ENCODE results near the gene RNF220.
"Not testable (repeated sequence)": the region's sequence is repeated elsewhere in the genome, so short reads cannot be mapped to it uniquely, and the experiment has no call there.

RNF220 gene

DNA sequence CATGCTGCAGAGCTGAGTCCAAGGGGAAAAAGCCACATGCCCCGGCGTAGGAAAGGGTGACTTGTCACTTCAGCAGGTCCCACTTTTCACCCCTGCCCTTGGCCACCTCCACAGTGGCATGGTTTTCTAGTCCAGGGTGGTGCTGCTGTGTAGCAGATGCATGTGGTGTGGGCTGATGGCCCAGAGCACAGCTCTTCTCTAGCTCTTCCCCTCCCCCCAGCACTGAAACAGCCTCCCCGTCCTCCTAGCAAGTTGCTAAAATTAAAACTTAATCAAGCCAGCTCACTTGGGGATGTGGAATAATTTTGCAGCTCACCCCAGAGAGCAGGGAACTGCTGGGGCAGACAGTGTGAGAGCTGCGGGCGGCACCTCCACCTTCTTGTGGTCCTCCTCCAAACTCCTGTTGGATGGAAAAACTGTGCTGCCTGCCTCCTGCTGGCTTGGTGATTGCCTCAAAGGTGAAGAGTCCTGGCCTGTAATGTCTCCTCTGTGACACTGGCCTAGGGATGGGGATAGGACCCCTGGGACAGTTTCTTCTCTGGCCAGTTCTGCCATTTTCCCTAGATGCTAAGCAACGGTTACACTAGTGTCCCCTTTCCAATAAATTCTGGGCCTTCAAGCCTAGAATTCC, 91.6 kb downstream of the RNF220 start:
- no peak for DNase-seq (ENCODE audit: low read depth, low spot score)

DNA sequence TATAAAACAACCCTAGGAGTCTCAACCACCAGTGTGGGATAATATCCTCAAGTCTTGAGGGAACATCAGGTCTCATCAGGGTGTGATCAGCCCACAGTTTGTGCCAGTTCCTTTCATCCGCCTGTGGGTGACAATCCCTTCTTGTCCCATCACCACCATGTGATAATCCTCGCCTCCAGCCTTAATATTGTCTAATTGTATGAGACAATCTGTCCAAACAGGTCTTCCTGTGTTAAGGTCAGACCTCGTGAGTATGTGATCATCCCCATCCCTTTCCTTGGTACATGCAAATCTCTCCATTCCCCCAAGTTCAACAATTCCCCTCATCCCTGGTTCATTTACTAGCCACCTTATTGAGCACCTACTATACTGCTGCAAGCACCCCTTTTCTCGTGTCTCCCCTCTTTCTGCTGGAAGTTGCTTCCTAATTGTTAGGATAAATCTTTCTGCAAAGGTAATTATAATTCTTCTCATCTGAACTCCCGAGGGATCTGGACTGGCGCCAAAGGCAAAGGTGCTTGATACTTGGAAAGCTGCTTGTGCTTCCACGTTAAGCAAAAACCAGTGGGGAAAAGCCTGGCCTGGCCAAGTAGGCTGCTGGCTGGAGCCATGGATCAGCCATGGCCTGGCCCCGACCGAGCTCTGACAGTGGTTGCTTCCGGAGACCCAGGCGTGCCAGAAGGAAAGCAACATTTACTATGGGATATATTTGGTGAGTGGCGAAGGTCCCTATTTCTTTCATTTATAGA, 92.5 kb downstream of the RNF220 start:
- DNase-seq (ENCODE audit: low read depth, low spot score): no peak

DNA sequence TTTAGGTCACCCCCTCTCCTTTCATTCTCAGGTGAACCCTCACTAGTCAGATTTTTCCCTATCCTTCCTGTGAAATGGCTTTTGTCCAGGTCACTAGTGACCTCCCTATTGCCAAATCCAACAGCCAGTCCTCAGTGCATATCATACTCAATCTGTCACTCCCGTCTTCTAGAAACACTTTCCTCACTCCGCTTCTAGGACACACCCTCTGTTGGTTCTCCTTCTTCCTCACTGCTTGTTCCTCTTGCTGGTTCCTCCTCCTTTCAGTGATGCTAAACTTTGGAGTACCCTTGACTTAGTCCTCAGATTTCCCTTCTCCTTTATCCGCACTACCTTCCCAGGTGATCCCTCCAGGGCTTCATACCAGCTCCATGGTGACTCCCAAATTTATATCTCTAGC, 94.3 kb downstream of the RNF220 start:
- no peak for DNase-seq (ENCODE audit: low read depth, low spot score)

DNA sequence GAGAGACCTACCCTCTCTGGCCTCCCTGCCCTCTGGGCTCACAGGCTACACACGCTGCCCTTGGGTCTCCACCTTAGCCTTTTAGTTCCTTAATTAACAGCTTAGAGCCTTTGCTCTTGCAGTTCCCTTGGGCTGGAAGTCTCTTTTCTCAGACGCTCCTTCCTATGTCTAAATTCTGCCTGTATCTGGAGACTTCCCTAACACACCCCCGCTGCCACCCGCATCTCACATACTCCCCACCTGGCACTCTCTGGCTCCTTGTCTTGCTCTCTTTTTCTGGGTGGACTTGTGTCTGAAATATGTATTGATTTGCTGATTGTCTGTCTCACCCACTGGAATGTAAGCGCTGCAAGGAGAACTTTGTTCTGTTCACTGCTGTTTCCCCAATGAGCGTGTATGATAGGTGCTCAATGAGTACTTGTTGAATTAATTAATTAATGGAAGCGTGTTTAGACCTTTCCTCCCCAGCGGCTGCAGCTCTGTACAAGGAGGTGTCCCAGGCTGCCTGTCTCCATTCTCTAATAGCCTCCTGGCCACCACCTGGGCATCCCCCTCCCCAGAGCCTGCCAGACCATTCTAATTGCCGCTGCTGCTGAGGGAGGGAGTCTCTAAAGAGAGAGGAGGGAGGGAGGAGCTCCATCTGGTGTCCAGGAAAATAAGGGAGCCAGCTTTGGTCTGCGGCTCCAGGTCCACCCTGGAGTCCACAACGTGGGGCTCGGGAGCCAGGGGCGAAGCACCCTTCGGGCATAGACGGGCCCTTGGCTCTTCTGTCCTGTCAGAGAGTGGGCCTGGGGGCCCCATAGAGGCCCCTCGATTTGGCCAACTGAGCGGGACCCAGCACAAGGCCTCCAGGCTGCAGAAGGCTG, 95.4 kb downstream of the RNF220 start:
- DNase-seq (ENCODE audit: low read depth, low spot score): peak; percentile 80

DNA sequence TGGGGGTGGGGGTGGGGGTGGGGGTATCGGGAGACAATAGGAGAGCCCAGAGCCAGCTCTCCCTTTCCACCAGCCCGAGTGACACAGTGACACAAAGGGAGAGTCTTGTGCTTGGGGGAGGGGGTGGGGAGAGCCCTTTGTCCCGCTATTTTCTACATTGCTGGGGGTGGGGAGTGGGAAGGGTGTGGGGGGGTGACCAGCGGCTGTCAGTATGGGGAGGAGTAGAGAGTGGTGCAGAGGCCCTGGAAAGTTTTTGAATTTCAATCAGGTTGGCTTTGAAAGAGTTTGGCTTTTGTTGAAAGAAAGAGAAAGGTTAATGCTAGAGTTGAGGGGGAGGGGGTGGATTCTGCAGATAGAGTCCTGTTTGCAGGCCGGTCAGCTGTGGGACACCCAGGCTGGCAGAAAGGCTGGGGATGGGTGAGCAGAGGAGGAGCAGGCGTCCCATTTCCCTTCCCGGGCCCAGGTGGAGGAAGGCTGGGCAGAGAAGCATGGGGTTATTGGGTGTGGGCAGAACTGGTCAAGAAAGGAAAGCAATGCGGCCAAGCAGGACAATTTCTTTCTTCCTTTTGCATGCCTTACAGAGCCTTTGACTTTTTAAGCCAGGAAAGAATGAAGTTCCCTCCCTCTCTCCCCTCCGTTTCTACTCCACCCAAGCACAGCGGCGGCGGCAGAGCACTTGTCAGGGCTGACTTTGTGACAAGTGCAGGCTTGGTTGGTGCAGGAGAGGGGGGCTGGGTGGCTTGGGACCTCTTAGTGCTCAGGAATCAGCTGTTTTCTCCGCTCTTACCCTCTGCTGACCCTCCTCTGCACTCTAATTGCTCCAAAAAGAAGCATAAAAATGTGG, 96.2 kb downstream of the RNF220 start:
- peak; percentile 74 for DNase-seq (ENCODE audit: low read depth, low spot score)

DNA sequence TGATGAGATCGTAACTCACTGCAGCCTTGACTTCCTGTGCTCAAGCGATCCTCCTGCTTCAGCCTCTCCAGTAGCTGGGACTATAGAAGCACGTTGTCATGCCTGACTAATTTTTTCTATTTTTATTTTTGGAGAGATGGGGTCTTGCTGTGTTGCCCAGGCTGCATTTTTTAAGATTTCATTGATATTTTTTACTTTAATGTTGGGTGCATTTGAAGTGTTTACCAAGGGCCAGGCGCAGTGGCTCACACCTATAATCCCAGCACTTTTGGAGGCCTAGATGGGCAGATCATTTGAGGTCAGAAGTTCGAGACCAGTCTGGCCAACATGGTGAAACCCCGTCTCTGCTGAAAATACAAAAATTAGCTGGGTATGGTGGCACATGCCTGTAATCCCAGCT, 97.8 kb downstream of the RNF220 start:
- not testable (repeated sequence) for DNase-seq (ENCODE audit: low read depth, low spot score)

DNA sequence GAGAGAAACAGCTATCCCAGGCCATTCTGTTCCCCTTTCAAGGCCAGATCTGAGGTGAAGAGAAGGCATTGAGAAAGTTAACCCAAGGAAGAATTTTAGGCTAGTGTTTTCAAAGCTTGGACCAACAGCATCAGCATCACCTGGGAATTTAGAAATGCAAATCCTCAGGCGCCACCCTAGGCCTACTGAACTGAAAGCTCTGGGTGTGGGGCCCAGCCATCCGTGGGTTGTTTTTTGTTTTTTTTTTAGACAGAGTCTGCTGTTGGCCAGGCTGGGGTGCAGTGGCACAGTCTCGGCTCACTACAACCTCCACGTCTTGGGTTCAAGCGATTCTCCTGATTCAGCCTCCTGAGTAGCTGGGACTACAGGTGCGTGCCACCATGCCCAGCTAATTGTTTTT, 98.6 kb downstream of the RNF220 start:
- no peak for DNase-seq (ENCODE audit: low read depth, low spot score)

DNA sequence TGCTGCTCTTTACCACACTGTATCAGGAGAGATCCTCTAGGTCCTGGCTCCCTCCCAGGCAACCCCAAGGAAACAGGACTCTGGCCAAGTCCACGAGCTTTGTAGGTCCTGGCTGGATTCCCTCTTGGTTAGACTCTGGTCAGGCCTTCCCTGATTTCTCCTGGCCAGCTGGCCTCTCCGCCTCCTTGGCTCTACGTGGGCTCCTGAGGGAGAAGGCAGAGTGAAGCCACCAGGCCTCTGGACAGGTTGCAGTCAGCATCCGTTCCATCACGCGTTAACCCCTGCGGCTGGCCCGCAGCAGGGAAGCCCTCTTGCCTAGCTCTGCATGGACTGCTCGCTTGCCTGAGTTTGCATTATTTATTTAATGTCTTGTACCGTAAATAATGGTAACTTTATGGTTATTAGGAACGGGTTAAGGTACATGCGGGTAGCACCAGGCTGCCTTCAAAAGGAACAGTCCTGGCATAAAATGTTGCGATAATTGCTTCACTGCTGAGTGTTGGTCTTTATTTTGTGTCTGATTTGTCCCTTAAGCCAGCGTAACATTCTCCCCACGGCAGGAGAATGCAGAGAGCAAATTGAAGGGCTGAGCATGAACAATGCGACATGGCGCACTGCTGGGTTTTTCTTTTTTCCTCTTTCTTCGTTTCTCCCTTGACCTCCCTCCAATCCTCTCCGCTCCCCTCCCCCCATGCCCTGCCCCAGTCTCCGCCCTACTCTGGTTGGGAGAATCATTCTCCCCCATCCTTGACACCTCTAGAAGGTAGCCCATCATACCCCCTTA, 100.3 kb downstream of the RNF220 start:
- DNase-seq (ENCODE audit: low read depth, low spot score): peak; percentile 77

DNA sequence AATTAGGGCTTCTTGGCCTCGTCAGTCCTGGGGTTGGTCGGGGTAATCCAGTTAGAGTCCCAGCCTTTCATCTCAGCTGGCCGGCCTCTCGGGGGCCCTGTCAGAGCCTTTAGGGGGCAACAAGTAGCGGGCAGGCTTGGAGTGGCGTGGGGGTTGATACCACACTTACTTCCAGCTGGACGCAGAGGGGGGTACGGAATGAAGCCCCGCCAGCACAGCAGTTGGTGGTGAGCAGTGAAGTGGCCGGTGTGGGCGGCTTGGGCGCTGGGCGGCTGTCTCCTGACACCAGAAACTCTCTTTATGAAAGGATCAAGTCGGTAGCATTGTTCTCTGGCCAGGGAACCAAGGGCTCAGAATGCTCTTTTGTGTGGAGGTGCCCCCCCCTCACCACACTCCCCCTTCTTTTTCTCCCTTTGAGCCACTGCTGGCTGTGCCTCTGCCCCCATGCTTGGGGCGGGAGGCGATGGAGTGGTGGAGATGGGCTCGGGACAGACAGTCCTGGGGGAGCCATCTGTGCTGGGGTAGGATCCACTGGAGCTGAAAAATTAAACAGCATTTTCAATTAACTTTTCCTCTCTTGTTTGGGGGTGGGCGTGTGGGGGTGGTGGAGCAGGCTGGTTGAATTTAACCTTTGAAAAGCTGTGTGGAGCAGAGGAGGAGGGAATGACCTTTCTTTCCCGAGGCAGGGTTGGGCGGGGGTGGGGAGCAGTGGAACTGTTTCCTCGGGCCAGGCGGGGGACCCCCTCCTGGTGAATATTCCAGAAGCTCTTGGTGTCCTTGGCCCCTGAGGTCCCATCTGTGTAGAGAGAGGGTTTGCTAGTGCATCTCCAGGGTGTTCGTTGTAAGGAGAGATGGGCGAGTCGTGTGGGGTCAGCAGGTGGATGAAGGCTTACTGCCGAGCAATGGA, 102.7 kb downstream of the RNF220 start:
- peak; percentile 68 for DNase-seq (ENCODE audit: low read depth, low spot score)

DNA sequence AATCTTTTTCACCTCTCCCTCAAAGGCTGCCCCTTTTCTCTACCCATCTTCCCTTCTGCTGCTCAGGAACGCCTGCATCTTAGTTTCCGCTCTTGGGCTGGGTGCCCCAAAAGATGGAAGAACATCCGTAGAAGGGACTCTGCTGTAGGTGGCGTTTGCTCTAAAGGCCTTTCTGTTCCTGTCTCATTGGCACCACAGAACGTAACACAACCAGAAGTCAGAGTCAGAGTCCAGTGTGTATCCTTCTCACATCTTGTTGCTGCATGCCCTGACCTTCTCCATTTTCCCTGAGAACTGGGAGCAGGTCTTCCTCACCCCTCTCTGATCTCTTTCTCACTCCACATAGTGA, 103.3 kb downstream of the RNF220 start:
- no peak for DNase-seq (ENCODE audit: low read depth, low spot score)

DNA sequence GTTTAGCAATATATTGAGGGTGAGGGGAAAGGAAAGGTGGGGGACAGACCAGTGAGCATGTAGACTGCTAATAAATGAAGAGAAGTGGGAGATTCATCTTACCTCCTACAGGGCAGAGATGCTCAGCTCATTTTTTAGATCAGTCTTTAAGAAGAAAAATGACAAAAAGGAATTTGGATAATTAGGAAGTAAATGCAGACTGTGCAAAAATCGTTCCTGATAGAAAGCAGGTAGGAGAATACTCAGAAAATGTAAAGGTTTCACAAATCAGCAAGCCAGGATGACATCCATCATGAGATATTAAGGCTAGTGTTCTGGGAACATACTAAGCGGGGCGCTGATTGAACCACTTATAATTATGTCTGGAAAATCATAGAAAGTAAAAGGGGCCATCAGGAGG, 106.3 kb downstream of the RNF220 start:
- DNase-seq (ENCODE audit: low read depth, low spot score): no peak

DNA sequence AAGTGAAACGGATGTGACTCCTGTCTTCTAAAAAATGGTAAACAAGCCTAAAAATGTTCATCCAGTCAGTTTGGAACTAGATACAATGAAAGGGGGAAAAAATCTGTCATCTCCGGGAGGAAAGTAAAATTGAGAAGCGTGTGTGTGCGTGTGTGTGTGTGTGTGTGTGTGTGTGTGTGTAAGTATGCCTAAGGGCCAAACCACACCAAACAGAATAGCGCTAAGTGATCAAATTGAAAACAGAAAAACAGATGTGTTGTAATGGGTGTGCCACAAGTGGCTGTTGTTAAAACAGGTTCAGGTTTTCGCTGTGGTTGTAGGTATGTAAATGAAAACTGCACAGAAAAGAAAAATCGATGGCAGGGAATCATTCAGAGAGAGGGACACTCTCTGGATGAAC, 106.7 kb downstream of the RNF220 start:
- DNase-seq (ENCODE audit: low read depth, low spot score): no peak

DNA sequence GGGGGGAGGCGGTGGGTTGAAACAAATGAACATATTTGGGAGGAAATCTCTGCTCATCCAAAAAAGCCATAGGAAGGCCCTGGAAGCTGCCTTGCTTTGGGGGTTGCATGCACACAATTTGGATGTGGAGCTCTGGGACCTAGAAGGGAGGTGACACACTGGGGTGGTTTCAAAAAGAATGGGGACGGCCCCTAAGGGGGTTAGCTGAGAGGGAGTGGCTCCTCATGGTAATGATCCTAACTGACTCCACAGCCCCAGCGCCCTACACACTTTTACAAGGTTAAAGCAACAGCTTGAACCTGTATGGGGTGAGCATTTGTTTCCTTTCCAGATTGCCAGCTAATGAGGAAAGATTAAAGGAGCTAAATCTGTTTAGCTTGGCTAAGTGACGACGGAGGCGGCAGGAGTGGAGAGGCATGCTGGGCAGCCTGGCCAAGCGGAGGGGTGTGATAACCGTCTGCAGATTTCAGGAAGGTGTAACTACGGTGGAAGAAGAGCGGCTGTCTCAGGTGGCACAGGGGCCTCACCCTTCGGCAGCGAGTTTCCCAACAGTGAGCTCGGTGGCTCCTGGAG, 107.3 kb downstream of the RNF220 start:
- DNase-seq (ENCODE audit: low read depth, low spot score): peak; percentile 51

DNA sequence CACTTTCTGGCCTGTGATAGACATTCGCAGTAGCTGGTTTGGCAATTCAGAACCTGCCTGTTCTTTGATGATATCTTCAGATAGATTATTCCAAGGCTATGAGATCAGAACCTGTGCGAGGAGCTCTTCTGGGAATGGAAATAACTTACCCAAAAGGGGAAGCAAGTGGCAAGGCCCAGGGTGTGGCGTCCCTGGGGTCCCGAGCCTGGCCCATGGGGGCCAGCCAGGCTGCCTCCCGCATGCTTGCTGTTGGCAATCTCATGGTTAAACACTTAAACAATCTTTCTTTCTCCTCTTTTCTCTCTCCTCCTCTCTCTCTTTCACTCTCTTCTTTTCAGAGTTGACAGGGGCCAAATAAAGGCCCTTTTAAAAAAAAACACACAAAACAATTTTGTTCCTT, 108.1 kb downstream of the RNF220 start:
- DNase-seq (ENCODE audit: low read depth, low spot score): no peak

DNA sequence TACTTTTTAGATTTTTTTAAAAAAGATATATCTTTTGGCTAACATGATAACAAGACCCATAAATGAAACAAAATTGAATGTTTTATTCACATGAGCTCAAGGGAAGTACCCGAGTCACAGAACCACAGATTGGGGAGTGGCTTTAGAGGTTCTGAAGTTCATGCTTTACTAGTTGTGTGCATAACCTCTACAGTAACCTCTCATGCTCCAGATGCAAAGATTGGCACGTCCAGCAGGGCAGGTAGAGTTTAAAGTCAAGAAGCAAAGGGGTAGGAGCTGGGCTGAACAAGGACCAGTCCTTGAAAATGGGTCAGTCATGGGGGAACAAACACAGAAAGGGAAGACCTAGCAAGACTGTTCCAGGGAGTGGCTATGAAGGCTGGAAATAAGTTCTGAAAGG, 109.6 kb downstream of the RNF220 start:
- no peak for DNase-seq (ENCODE audit: low read depth, low spot score)

DNA sequence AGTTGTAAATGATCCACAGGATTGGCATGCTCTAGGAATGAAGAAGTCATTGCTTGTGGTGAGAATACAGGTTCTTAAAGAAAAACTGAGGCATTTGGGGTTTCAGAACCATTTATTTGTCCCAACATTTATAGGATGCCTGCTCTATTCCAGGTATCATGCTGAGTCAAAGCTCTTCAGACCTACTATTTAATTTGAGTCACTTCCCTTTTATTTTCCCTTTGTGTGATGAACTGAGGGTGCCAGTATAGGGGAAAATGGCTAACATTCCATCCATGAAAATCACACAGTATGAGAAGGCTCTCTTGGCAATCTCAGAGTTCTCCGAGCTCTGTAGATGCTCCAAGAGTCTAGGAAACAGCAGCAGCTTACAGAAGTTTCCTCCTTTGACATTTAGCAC, 110.4 kb downstream of the RNF220 start:
- DNase-seq (ENCODE audit: low read depth, low spot score): peak; percentile 76

DNA sequence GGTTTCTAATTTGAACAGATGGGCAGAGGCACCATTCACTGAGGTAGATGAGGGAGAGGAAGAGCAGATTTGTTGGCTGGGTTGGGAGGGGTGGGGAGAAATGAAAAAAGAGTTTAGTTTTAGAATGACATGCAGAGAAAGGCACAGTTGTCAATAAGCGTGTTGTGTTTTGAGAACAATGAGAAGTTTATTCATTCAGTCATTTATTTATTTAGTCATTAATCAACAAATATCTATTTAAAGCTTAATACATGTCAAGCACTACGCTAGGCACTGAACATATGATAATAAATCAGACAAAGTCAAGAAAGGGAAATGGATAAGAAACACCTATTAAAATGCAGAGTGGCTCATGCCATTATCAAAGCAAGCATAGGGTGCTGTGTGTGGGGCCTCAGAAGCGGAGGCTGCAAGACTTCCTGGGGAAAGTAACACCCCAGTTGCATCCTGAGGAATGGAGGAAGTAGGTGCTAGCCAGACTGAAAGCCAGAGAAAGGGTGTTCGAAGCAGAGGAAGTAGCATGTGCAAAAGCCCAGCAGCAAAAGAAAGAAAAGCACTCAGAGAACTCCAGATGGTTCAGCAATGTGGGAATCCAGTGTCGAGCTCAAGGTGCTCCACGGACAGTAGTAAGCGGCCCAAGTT, 114.1 kb downstream of the RNF220 start:
- DNase-seq (ENCODE audit: low read depth, low spot score): no peak

DNA sequence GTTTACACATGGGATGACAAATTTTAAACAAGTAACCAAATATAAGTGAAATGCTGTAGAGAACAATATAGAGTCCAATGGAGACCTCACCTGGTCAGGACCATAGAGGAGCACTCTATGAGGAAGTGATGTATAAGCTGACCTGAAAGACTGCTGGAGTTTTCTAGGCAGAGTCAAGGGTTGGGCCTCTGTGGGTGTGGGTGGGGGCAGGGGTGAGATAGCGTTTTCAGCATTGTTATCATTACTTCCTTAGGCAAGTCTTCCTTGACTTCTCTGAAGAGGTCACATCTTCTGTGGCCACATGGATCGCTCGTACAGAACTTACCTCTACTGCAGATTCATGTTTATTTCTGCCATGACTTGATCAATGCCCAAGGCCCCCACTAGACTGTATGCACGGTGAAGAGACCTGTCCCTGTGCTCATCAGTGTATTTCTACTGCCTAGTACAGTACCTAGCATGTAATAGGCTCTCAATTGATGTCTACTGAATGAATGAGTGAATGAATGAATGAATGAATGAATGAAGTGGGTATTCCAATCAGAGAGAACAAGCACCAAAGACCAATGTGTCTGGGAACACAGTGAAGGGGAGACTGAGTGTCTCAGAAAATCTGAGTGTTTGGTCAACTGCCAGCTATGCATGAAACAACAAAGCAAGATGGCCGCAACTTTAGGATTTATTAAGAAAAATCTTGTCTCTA, 116.5 kb downstream of the RNF220 start:
- DNase-seq (ENCODE audit: low read depth, low spot score): no peak

All from astrocyte of the hippocampus (primary cell).